Mucosa of gallbladder (tissue), 1 donor: Measurements from ENCODE around the gene EFEMP1. TPM values are rescaled to one million over a fixed set of nuclear protein-coding genes. Genes with fewer than 3 reads are reported as not detected.

Experiments
- DNase-seq: peaks from one replicate; pipeline ENCODE4 v3.0.0-alpha.2; 2020; ENCODE audit warnings: low spot score
- total RNA-seq: library from RNA; stranded (reverse); gene quantifications from one replicate; pipeline ENCODE4 v1.2.1, GENCODE V29; 2021
- donor health status: DM: no; HTN: no; CAD: no.

EFEMP1 gene, protein sequence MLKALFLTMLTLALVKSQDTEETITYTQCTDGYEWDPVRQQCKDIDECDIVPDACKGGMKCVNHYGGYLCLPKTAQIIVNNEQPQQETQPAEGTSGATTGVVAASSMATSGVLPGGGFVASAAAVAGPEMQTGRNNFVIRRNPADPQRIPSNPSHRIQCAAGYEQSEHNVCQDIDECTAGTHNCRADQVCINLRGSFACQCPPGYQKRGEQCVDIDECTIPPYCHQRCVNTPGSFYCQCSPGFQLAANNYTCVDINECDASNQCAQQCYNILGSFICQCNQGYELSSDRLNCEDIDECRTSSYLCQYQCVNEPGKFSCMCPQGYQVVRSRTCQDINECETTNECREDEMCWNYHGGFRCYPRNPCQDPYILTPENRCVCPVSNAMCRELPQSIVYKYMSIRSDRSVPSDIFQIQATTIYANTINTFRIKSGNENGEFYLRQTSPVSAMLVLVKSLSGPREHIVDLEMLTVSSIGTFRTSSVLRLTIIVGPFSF
- total RNA-seq = 45.2 TPM

DNA sequence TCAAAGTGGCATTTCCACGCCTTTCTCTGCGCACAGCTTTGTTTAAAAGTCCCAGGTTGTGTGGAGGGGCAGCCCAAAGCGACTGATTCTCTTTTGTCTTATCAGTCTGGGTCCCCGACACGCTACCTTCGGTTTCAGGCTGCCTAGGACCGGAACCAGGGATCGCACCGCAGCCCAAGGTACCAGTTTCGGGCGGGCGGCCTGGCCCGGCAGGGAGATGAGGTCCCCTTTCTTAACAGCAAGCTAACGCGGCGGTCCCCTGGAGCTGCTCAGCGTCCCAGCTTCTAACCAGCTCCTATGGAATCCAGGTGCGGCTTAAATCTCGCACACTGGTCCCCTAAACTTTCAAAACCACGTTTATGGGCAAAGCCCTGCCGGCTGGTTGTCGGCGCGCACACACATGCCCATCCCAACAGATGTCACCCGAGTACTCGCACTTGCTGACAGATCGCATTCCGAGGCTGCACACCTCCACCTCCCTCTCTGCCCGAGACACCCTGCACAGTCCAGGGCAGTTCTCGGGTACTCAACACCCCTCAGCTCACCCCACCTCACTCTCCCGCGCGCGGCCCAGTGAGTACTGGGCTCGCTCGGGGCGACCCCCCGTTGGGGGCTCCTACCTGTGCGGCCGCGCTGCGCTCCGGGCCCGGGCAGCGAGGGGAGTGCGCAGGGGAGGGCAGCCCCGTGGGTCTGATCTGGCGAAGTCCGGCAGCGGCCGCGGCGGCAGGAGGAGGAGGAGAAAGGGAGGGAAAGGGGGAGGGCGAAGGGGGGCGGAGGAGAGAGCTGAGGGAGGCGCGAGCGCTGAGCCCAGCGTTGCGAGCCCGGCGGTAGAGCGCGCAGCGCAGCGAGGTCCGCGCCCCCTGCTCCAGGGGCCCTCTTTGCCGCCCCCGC, at the start of gene EFEMP1:
EFEMP1 (minus strand) TSS at position 692 of the 891 bp plus-strand sequence. CDS start 1,342 bp downstream, outside the sequence.
- DNase-seq = peak; percentile 28

DNA sequence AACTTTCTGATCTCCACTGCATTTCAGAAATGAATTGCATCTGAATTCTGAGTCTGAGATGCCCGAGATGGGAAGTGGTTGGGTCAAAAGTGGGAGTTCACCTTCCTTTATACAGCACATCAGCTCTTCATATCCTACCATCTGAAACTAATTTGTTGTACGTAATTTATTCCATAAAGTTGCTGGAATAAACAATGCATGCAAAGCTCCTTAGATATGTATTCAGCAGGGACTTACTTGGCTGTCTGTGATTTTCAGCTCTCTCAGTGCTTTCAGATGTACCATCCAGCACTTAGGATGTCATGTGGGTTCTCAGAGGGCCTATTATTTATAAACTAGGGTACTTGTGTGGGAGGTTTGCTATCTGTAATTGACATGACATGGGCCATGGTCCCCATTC, 46.9 kb upstream of the EFEMP1 start:
- no peak for DNase-seq

DNA sequence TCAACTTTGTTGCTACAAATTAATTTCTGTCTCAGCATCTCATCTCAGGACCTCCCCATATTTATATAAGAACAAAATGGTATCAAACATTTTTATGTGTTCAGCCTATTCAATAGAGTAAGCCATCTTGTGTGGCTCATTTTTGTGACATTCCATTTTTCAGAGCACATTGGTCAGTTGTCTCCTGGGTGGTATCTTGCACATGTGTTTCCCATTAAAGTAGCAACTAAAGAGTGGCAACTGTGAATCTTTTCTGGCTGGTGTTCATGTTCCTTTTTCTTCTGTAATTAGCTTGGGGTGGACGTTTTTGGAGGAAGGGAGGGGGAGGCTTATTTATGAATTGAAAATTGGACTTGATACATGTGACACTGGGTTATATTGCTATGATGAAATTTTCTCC, 45.4 kb upstream of the EFEMP1 start:
- DNase-seq = no peak

DNA sequence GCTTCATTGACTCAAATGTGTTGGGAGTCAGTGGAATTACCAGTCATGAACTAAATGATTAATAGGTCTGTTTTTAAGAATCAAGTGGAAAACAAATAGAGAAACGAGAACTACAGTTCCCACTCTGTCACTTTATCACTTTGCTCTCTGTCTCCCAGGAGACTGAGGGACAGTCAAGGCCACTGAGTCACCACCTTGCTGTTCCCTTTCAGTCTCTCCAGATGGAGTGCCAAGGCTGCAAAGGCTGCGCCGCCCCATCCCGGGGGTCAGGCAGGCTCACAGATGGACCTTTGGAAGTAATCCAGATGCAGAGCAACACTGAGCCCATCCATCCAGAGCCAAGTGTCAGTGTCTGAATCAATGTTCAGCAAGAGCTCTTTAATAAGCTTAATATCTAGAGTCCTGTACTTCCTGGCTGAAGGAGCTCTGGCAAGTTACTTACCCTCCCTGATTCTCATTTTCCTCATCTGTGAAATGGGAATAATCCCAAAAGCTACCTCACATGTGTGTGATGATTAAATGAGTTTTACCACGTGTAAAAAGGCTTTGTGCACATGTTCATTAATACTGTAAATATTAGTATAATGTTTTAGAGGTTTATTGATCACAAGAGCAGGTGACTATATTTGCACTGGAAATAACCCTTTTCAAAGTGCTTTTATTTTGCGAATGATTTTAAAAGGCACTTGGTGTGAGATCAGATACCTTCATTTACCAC, 43.0 kb upstream of the EFEMP1 start:
- no peak for DNase-seq

DNA sequence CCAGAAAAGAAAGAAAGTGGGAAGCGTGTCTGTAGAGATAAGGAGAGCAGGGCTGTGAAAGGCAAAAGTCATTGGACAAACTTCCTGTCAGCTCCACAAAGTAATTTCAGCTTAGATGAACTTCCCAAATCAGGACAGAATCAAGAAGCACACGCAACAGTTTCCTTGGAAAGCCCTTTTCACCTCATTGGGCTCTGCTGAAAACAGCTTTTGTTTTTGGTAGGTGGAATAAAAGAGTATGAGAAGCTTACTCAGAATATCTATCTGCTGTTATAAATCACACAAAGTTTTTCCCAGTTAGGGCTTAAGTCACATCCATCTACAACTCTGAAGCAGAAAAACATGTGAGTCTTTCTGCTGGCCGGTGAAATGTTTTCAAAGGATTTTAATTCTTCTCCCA, 42.4 kb upstream of the EFEMP1 start:
- DNase-seq = no peak

DNA sequence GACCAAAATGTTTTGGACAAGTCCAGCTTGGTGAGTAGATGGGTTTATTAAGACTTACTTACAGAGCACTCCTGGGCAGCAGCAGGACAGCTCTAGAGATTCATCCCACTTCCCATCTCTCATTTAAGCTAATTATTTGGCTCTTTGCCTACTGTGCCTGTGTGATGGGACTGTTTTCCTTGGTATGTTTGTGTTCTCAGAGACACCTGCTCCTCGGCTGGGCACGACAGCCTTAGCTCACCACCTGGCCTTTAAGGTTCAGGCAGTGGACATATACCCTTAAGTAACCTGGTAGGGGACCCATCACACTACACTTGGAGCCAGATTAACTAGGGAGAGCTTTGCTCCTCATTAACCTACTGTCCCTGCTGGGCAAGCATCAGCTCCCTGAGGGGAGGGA, 41.7 kb upstream of the EFEMP1 start:
- DNase-seq = no peak

DNA sequence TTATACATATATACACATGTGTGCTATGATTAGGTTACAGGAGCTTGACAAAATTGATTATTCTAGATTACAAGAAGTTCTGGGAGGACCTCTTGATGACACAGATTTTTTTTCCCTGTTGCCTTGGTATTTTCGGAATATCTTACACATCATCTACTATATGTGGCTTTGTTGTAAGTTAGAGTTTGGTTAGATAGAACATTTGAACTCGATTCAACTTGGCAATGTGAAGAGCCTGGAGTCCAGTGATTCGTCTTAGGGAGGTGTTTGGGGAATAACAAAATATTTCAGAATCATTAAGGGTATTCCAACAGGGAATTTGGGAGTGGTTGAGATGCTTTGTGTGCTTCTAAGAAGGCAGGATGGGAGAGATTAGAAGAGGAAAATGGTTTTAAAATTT, 39.3 kb upstream of the EFEMP1 start:
- DNase-seq = no peak

DNA sequence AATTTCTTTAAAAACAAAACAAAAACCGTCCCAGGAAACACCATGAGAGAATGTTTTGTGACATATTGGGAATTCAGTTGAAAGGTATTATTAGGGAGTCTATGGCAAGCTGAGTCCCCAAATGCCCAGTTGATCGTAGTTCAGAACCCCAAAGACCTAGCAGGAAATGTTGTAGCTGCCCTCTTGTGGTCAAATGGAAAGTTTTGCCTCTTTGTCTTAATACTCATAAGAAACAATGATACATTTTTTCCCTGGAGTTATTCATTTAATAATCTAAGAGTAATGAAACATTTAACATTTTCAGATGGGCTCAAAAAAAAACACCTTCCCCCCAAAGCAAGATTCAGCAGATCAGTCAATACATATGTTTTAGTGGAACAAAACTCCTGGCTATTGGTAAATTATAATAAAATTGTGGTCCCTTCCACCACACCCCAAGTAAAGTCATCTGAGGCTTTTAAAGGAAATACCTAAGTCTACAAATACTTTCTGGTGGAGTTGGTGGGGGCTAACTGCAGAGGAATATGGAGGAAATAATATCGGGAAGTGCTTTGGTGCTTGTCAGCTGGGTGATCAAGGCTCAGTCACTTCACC, 37.8 kb upstream of the EFEMP1 start:
- DNase-seq = peak; percentile 21

DNA sequence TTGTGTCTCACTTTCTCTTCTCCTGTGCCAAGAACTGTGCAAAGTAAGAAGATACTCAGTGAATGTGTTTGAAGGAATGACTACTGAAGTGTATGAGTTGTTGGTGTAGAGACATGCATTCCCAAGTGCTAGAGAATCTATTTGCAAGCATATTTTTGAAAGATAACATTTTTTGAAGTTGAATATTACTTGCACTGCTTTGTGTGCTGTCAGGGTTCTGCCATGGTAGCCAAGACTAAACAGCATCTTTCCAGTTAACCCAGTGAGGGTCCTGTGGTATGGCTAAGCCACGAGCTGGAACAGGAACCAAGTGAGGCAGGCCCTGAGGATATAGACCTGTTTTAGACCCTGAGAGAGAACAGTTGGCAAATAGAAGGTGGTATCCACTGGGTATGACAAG, 35.2 kb upstream of the EFEMP1 start:
- DNase-seq = no peak

DNA sequence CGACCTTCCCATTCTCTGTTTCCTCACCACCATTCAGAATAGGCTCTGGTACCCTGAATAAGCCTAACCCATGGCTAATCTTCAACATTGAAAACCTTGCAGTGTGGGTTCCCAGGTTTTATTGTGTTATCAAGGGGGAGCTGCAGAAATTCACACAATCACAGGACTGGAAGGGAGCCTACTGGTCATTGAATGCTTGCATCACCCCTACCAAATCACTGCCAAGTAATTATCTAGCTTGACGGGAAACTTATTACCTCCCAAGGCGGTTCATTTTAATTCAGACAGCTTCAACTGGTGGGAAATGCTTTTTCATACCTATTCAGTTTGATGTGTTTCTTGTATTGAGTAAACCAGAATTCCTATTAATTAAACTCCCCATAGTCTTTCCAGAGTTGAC, 33.6 kb upstream of the EFEMP1 start:
- no peak for DNase-seq

DNA sequence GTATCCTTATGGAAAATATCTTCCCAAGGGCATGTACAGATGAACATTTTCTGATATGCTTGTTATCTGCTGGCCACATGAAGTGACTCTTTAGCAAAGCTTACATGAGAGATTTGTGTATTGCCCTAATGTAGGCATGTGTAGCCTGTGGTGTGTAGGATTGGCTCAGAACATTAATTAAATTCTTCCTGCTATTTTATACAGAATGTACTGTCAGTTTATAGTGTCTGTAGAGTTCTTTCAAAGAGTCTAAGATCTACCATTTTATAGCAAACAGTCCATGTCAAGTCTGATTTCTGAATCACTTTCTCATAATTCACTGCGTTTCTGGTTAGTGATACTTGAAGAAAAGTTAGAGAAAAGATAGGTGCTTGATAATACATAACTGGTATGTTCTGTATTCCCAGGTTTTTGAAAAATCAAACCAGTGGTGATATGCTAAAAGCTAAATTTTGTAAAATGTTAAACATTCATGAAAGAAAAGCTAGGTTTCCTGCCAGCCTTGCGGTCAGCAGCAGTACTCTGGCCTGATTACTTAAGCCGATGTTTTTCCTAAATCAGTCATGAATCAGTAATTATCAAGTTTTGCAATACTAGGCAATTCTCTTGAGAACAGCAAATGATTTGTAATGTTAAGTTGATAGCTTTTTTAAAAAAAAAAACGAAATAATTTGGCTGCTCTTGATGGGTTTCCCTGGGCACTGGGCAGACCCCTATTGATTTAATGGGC, 30.9 kb upstream of the EFEMP1 start:
- DNase-seq = no peak

DNA sequence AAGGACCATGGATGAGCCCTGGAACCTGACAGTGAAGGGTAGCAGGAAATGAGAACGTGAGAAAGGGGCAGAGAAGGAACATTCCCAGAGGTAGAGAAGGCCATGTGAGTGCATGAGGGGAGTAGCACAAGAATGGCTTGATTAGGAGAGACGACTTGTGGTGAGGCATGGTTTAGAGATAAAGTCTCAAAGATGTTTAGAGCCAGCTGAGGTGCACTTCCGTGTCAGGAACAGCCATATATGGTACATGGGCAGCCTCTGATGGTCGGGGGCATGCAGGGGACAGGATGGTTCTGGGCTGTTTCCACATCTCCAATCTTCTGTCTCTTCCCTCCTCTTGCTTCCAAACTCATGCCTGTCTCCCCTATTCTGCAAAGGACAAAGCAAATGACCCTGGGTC, 28.8 kb upstream of the EFEMP1 start:
- DNase-seq = no peak

DNA sequence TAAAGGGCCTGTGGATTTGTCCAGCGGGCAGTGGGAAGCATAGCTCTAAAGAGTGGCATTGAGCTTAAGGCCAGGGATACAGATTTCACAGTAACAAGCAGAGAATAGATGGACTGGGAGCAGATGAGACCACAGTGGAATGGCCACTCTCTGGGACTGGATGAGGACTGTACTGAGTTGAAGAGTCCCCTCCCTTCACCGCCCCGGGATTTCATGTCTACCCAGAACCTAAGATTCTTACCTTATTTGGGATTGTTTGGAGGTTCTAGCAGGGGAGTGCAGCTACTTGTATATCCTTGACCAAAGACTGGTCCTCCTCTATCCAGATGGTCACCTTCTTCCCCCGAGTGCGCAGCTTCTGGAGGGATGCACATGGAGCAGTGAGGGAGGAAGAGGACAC, 28.0 kb upstream of the EFEMP1 start:
- DNase-seq = no peak

DNA sequence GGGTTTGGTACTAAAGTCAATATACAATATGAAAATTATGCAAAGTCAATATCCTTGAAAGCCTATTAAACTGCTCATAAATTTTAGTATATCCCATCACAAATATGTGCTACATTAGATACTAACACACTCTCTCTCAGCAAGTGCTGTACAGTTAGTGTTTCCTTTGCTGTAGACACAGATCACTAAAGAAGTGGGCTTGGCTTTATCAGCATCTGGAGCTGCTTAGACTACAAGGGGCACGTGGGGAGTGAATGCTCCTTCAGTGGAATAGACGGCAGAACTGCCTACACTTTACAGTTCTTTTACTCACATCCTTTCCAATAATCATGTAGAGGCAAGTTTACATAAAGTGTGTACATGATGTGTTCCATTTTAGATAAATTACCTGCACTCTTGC, 26.0 kb upstream of the EFEMP1 start:
- no peak for DNase-seq

DNA sequence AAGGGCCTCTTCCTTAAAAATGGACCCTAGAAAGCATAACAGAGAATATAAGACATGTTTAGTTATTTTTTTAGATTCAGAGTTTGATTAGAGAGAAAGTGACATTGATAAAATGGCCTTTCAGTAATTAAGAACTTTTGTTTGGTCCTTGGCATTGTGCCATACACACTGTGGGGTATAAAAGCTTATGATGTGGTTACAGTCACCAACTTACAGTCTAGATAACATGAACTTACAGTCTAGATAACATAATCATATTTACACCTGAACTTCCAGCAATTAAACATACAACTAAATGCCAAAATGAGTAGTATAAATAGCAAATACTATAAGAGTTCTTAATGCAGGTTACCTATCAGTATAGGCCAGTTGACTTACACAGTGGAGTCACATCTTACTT, 25.6 kb upstream of the EFEMP1 start:
- DNase-seq = no peak

DNA sequence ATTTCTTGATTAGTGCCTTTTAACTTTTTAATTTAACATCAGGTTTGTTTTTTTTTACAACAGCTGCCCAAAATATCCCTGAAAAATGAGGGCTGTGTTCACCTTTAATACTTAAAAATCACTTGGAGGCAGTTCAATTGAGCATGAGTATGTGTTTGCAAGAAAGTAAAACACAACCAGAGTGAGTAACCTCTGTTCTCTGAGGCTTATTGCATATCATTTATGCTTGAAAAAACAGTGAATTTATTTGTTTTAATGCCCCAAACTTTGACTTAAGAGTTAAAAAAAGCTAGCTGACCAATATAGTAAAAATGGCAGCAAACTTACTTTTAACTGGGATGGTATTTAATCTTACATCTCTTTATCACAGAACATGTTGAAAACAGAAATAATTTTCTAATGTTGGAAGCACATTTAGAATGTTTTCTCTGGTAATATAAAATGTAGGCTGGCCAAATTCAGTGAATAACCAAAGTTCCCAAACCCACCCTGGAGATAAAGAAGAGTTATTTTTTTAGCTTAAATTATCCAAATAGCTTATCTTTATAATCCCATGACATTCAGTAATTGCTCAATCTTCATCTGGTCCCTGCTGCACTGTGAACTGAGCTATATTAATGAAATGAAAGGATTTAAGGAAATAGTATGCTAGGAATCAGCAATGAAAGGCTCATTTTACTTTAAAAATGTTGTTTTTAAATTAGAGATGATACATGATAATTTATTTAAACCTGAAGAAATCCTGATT, 24.8 kb upstream of the EFEMP1 start:
- no peak for DNase-seq

DNA sequence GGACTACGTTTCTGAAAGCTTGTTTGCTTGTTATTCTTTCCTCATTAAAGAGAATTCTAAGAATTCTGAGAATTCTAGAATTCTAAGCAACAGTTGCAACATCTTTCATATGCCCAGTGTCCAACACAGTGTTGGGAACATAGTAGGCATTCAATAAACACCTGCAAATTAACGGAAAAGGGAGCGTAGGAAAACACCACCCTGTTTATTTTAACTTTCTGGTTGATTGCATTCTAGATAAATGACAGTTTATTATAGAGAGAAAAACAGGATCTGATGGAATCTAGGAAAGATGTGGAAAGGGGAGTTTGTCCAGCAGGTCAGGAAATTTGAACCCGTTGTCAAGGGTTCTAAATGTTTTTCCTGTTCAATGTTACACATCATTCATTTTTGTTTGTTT, 24.2 kb upstream of the EFEMP1 start:
- DNase-seq = no peak

DNA sequence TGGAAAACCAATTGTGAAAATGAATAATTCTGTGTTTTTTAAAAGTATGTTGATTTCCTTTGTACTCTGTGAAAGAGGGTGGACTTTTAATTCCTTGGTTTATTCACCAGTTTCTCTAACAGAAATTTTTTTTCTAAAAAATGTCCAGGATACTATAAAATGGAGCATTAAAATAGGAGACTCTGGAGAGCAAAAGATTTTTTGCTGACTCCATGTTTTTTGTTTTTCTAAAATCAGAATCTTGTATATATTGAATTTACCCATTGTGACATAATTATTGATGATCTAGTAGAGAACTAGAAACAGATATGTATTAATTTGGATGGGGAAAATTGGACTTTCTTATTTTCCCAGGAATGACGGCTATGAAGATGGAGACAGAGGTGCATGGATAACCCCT, 23.2 kb upstream of the EFEMP1 start:
- DNase-seq = no peak

DNA sequence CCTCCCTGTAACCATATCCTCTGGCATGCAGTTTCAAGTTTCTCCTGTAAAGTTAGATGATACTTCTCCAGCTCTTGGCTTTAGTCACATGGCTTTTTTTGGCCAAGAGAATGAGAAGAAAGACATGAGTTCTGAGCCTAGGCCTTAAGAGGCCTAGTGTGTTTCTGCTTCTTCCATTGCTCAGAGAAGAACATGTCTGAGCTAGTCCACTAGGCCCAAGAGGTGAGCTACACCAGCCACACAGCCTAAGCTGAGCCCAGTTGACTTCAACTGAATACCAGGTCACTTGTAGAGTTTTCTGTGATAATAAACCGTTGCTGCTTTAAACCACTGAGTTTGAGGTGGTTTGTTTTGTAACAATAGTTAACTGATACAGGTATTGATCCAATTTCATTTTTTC, 19.9 kb upstream of the EFEMP1 start:
- no peak for DNase-seq

DNA sequence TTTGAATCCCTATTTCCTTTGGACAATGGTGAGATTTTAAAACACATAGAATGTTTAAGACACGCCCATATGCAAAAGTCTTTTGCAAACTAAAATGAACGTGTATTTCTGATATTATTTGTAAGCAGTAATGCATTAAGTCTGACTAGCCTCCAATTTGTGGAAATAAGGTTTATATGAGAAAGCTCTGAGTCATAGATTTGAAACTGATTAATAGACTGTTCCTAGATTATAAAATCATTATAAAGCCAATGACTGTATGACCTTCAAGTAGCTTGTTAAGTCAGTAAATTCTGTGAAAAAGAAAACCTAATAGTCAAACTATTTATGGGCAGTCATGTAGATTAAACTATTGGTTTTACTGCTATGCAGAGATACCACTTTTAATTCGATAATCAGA, 12.8 kb upstream of the EFEMP1 start:
- no peak for DNase-seq
